GM19239 (cell line): Measurements from ENCODE around the gene CADPS.
"Not testable (repeated sequence)": the region's sequence is repeated elsewhere in the genome, so short reads cannot be mapped to it uniquely, and the experiment has no call there.

ENCODE experiments used
- DNase-seq: peaks from one replicate; pipeline ENCODE4 v3.0.0; 2011; ENCODE audit warnings: low spot score; ENCODE audit not compliant: insufficient read length
- FAIRE-seq: peaks from 2 replicates; lab custom pipeline; 2011; peaks lifted over from hg19 to GRCh38; lab: Jason Lieb, UNC

CADPS gene

GRCh38 chr3:62605413-62606068 lies 269.7 kb downstream of the CADPS start:
- DNase-seq (no peak), FAIRE-seq (no peak)

GRCh38 chr3:62604751-62605351 lies 270.4 kb downstream of the CADPS start:
- DNase-seq (no peak), FAIRE-seq (no peak)

GRCh38 chr3:62604298-62604697 lies 270.9 kb downstream of the CADPS start:
- no peak for FAIRE-seq
- DNase-seq, result no peak

- FAIRE-seq, result no peak
- DNase-seq, result no peak
Observed at GRCh38 chr3:62602987-62603386, 272.2 kb downstream of the CADPS start.

GRCh38 chr3:62602129-62602770 lies 273.0 kb downstream of the CADPS start:
- FAIRE-seq (no peak), DNase-seq (no peak)

- DNase-seq, result no peak
- no peak for FAIRE-seq
Observed at GRCh38 chr3:62601238-62602070, 273.8 kb downstream of the CADPS start.

- no peak for DNase-seq
- FAIRE-seq, result no peak
Observed at GRCh38 chr3:62600033-62600432, 275.2 kb downstream of the CADPS start.

- FAIRE-seq, result no peak
- DNase-seq, result no peak
Observed at GRCh38 chr3:62597491-62597890, 277.7 kb downstream of the CADPS start.

- no peak for FAIRE-seq
- DNase-seq, result no peak
Observed at GRCh38 chr3:62592408-62592807, 282.8 kb downstream of the CADPS start.

GRCh38 chr3:62589078-62589477 lies 286.1 kb downstream of the CADPS start:
- FAIRE-seq (no peak), DNase-seq (no peak)

- no peak for DNase-seq
- no peak for FAIRE-seq
Observed at GRCh38 chr3:62587579-62588031, 287.6 kb downstream of the CADPS start.

- DNase-seq (no peak), FAIRE-seq (no peak)
Observed at GRCh38 chr3:62587169-62587568, 288.0 kb downstream of the CADPS start.

GRCh38 chr3:62586356-62586755 lies 288.9 kb downstream of the CADPS start:
- no peak for DNase-seq
- FAIRE-seq, result no peak

GRCh38 chr3:62585861-62586260 lies 289.4 kb downstream of the CADPS start:
- DNase-seq, result no peak
- no peak for FAIRE-seq

GRCh38 chr3:62584636-62585035 lies 290.6 kb downstream of the CADPS start:
- FAIRE-seq (no peak), DNase-seq (no peak)

- no peak for FAIRE-seq
- no peak for DNase-seq
Observed at GRCh38 chr3:62582495-62583172, 292.6 kb downstream of the CADPS start.

GRCh38 chr3:62580485-62580884 lies 294.7 kb downstream of the CADPS start:
- not testable (repeated sequence) for FAIRE-seq, DNase-seq

- FAIRE-seq, result no peak
- DNase-seq, result no peak
Observed at GRCh38 chr3:62577153-62577552, 298.1 kb downstream of the CADPS start.

- FAIRE-seq (no peak), DNase-seq (no peak)
Observed at GRCh38 chr3:62574266-62574898, 300.8 kb downstream of the CADPS start.

- FAIRE-seq, result no peak
- no peak for DNase-seq
Observed at GRCh38 chr3:62571916-62572315, 303.3 kb downstream of the CADPS start.
